HepG2 (cell line): ENCODE data around the gene PLLP. TPM values are rescaled to one million over a fixed set of nuclear protein-coding genes. Genes with fewer than 3 reads are reported as not detected.
A peak's percentile ranks its signal among the peaks of the same experiment; 100 is the strongest.

ENCODE experiments used
- AHR ChIP-seq: IDR thresholded peaks from 2 replicates; pipeline ENCODE4 v1.6.1; 2018; ENCODE audit warnings: missing genetic modification reagents, missing compliant biosample characterization
- ATM ChIP-seq: fragments of 450-650 bp; IDR thresholded peaks from 2 replicates; pipeline ENCODE4 v1.7.1; 2017; ENCODE audit warnings: mild to moderate bottlenecking, borderline replicate concordance
- MTA3 ChIP-seq: sonication (generic); formaldehyde crosslinking; IDR thresholded peaks from 2 replicates; pipeline ENCODE4 v1.4.0; 2020; ENCODE audit warnings: missing genetic modification reagents
- MYC ChIP-seq: sonication (generic); formaldehyde crosslinking; IDR thresholded peaks from 2 replicates; pipeline ENCODE4 v1.9.0; 2021; ENCODE audit warnings: missing genetic modification reagents, borderline replicate concordance
- RBFOX2 ChIP-seq: fragments of 200-400 bp; formaldehyde crosslinking; IDR thresholded peaks from 2 replicates; pipeline ENCODE4 v1.6.1; 2017; ENCODE audit warnings: low read depth, mild to moderate bottlenecking, low read length
- SCMH1 ChIP-seq: sonication (generic); formaldehyde crosslinking; IDR thresholded peaks from 2 replicates; pipeline ENCODE4 v1.9.0; 2021; ENCODE audit warnings: missing genetic modification reagents, mild to moderate bottlenecking, borderline replicate concordance
- SOX5 ChIP-seq: IDR thresholded peaks from 2 replicates; pipeline ENCODE4 v1.6.1; 2016; ENCODE audit warnings: borderline replicate concordance
- SUZ12 ChIP-seq: fragments of 150-350 bp; IDR thresholded peaks from 2 replicates; pipeline ENCODE4 v1.6.1; 2014; ENCODE audit warnings: low read depth, low read length
- ZBTB20 ChIP-seq: sonication (generic); formaldehyde crosslinking; IDR thresholded peaks from 2 replicates; pipeline ENCODE4 v1.8.1; 2023; ENCODE audit warnings: missing genetic modification reagents, low read depth, mild to moderate bottlenecking, borderline replicate concordance
- ZBTB21 ChIP-seq: sonication (generic); formaldehyde crosslinking; IDR thresholded peaks from 2 replicates; pipeline ENCODE4 v1.4.0; 2020; ENCODE audit warnings: missing genetic modification reagents
- ZBTB44 ChIP-seq: sonication (generic); formaldehyde crosslinking; IDR thresholded peaks from 2 replicates; pipeline ENCODE4 v1.4.0; 2020; ENCODE audit warnings: missing genetic modification reagents
- ZMAT5 ChIP-seq: sonication (generic); formaldehyde crosslinking; IDR thresholded peaks from 2 replicates; pipeline ENCODE4 v1.5.0; 2020; ENCODE audit warnings: mild to moderate bottlenecking, low read depth, missing genetic modification reagents, borderline replicate concordance
- ZNF282 ChIP-seq: fragments of 450-650 bp; IDR thresholded peaks from 2 replicates; pipeline ENCODE4 v1.6.1; 2018; ENCODE audit not compliant: partially characterized antibody
- ZNF431 ChIP-seq: sonication (generic); formaldehyde crosslinking; IDR thresholded peaks from 2 replicates; pipeline ENCODE4 v1.9.0; 2022; ENCODE audit warnings: missing genetic modification reagents, low read depth, mild to moderate bottlenecking, borderline replicate concordance
- ZNF441 ChIP-seq: sonication (generic); formaldehyde crosslinking; IDR thresholded peaks from 2 replicates; pipeline ENCODE4 v1.7.0; 2021; ENCODE audit warnings: missing genetic modification reagents, borderline replicate concordance
- ZNF496 ChIP-seq: sonication (generic); formaldehyde crosslinking; IDR thresholded peaks from 2 replicates; pipeline ENCODE4 v1.8.1; 2023; ENCODE audit warnings: mild to moderate bottlenecking, moderate library complexity, missing genetic modification reagents; ENCODE audit not compliant: insufficient replicate concordance
- ZNF543 ChIP-seq: sonication (generic); formaldehyde crosslinking; IDR thresholded peaks from 2 replicates; pipeline ENCODE4 v1.4.0; 2020; ENCODE audit warnings: mild to moderate bottlenecking, missing genetic modification reagents
- ZNF567 ChIP-seq: sonication (generic); formaldehyde crosslinking; IDR thresholded peaks from 2 replicates; pipeline ENCODE4 v1.8.1; 2023; ENCODE audit warnings: mild to moderate bottlenecking, missing genetic modification reagents, borderline replicate concordance
- ZNF678 ChIP-seq: sonication (generic); formaldehyde crosslinking; IDR thresholded peaks from 2 replicates; pipeline ENCODE4 v1.4.0; 2020; ENCODE audit warnings: mild to moderate bottlenecking, missing genetic modification reagents
- ZNF687 ChIP-seq: sonication (generic); formaldehyde crosslinking; IDR thresholded peaks from 2 replicates; pipeline ENCODE4 v1.5.1; 2020; ENCODE audit warnings: mild to moderate bottlenecking, missing genetic modification reagents, moderate library complexity
- polyA plus RNA-seq, 8 experiments: library from polyadenylated mRNA; depleted of rRNA in 3 of 8; stranded (reverse) in 7 of 8; unstranded in 1 of 8; fragments of >200 nt; fragmentation: Illumina TruSeq in 4 of 8; extraction: Trizol in 4 of 8; gene quantifications; 2 replicates each; pipeline versions ENCODE4 v1.2.1 to v1.2.3, GENCODE V29; 2011 to 2016; ENCODE audit warnings: low read depth in 4 of 8, missing spikeins in 1 of 8, mixed read lengths in 1 of 8; ENCODE audit not compliant: insufficient read depth in 1 of 8
- total RNA-seq, 5 experiments: library from RNA; depleted of rRNA; stranded (reverse); fragments of >200 nt; fragmentation: Illumina TruSeq; extraction: Trizol; gene quantifications; 2 replicates each; pipeline ENCODE4 v1.2.3, GENCODE V29; 2016; ENCODE audit warnings: low read depth in 1 of 5
- TF ChIP-seq, protein P1 (sequence below): sonication (generic); formaldehyde crosslinking; IDR thresholded peaks from 2 replicates; pipeline ENCODE4 v1.4.0; 2020; ENCODE audit warnings: mild to moderate bottlenecking, missing genetic modification reagents
- TF ChIP-seq, protein P2 (sequence below): sonication (generic); formaldehyde crosslinking; IDR thresholded peaks from 2 replicates; pipeline ENCODE4 v1.4.0; 2020; ENCODE audit warnings: missing genetic modification reagents

The PLLP gene
- total and polyA plus RNA-seq, 2 of the 13 experiments (the other 11 are each of a cell fraction or from before 2014, with no cell fraction given) = 60.6 to 127 TPM

DNA sequence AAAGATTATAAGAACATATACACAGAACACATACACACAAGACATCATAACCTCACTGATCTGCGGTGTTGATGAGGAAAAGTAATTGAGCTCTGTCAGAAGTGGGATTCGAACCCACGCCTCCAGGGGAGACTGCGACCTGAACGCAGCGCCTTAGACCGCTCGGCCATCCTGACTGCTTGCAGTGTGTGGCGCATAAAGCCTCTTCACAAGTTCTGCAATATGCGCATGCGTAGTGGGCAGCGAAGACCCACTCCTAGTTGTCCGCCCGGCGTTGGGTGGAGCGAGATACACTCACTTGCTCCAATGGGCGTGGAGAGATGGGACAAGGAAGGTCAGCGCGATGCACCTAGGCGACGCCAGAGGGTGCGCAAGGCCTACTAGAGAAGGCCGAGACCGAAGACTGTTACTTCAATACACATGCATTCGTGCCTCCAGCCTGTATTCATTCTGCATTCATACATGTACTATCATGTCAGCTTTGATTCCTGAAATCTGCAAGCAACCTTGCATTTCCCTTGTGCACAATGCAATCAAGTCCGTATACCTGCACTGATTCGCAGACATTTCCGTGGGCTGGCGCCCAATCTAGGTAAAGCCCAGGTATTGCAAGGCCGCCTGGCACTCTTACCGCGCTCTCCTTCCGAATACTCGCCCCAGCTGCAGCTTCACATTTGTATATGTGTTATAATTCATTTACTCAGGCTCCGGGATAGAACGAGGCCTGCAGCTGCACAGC, 16.1 kb upstream of the PLLP start (continued):
- TF ChIP-seq ZMAT5 (CRISPR knock-in tag) (no peak), ZBTB20 (peak; percentile 18; the same call in 1 of the 2 replicates), ZNF441 (CRISPR knock-in tag) (peak; percentile 93; the same call in 1 of the 2 replicates), ZNF496 (CRISPR knock-in tag) (no peak), ATM (no peak), ZNF543 (CRISPR knock-in tag) (peak; percentile 74; the same call in 1 of the 2 replicates), SUZ12 (no peak), ZNF282 (no peak), SOX5 (CRISPR knock-in tag) (peak; percentile 80; the same call in 1 of the 2 replicates), ZBTB44 (CRISPR knock-in tag) (no peak; the same call in 1 of the 2 replicates), ZNF431 (peak; percentile 80; the same call in 1 of the 2 replicates), ZNF687 (CRISPR knock-in tag) (peak; percentile 80), ZNF678 (no peak), MTA3 (no peak), AHR (peak; percentile 93; the same call in 1 of the 2 replicates), ZNF567 (CRISPR knock-in tag) (no peak), SCMH1 (no peak), RBFOX2 (no peak), ZBTB21 (CRISPR knock-in tag) (no peak), MYC (CRISPR knock-in tag) (peak; percentile 65; the same call in 1 of the 2 replicates)
- TF ChIP-seq, protein P1, sequence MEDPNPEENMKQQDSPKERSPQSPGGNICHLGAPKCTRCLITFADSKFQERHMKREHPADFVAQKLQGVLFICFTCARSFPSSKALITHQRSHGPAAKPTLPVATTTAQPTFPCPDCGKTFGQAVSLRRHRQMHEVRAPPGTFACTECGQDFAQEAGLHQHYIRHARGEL = no peak
- TF ChIP-seq, protein P2, sequence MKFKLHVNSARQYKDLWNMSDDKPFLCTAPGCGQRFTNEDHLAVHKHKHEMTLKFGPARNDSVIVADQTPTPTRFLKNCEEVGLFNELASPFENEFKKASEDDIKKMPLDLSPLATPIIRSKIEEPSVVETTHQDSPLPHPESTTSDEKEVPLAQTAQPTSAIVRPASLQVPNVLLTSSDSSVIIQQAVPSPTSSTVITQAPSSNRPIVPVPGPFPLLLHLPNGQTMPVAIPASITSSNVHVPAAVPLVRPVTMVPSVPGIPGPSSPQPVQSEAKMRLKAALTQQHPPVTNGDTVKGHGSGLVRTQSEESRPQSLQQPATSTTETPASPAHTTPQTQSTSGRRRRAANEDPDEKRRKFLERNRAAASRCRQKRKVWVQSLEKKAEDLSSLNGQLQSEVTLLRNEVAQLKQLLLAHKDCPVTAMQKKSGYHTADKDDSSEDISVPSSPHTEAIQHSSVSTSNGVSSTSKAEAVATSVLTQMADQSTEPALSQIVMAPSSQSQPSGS = peak; percentile 87
